Kidney tubule cell (primary cell): ENCODE data around the gene GBP2.
"Not testable (repeated sequence)": the region's sequence is repeated elsewhere in the genome, so short reads cannot be mapped to it uniquely, and the experiment has no call there.

Experiments used
- DNase-seq: peaks from one replicate; pipeline ENCODE4 v3.0.0-alpha.2; 2018; ENCODE audit warnings: low spot score

Gene GBP2, protein sequence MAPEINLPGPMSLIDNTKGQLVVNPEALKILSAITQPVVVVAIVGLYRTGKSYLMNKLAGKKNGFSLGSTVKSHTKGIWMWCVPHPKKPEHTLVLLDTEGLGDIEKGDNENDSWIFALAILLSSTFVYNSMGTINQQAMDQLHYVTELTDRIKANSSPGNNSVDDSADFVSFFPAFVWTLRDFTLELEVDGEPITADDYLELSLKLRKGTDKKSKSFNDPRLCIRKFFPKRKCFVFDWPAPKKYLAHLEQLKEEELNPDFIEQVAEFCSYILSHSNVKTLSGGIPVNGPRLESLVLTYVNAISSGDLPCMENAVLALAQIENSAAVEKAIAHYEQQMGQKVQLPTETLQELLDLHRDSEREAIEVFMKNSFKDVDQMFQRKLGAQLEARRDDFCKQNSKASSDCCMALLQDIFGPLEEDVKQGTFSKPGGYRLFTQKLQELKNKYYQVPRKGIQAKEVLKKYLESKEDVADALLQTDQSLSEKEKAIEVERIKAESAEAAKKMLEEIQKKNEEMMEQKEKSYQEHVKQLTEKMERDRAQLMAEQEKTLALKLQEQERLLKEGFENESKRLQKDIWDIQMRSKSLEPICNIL

DNA sequence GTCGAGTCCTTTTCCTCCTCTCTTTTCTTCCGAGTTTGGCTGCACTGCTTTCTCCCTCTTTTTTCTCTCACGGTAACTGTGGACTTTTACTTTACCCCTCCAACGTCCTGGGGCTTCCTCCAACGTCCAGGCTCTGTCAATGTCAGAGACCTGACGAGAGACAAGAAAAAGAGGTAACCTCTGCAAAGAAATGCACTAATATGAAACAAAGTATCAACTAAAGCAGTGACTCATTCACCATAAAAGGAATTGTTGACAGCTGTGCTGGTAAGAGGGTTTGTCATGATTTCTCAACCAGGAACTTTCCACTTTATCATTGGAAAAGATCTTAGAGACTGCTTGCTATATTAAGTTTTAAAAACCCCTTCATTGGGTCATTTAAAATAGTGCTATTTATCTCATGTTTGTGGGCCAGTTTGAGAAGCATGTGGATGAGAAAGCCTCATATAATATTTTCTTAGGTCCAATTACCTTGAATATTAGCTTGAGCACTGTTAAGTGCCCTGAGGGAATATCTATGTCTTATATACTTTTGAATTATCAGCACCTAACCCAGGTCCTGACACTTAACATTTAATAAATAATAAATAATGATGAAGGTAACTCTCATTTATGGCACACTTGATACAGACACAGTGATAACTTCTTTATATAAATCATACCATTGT, at the start of gene GBP2:
Gene GBP2 (minus strand): TSS at position 202 of the 668 bp plus-strand sequence. CDS start 4,148 bp downstream, outside the sequence.
- peak; percentile 73 for DNase-seq

DNA sequence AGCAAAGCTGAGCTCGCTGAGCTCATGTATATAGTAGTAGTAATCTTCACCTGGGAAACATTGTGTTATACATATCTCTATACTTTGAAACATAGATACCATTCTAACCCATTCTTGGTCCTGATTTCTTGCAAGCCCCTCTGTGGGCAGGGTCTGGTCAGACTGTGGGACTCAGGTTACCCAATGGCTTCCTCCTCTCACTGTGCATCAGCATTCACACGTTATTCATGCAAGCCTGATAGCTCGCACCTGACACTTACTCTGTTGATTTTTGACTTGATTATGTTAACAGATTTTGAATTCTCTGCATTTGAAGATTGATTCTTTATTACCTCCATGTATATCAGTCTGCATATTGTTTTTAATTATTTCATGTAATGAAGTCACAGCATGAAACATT, 48.6 kb upstream of the GBP2 start:
- DNase-seq = no peak

DNA sequence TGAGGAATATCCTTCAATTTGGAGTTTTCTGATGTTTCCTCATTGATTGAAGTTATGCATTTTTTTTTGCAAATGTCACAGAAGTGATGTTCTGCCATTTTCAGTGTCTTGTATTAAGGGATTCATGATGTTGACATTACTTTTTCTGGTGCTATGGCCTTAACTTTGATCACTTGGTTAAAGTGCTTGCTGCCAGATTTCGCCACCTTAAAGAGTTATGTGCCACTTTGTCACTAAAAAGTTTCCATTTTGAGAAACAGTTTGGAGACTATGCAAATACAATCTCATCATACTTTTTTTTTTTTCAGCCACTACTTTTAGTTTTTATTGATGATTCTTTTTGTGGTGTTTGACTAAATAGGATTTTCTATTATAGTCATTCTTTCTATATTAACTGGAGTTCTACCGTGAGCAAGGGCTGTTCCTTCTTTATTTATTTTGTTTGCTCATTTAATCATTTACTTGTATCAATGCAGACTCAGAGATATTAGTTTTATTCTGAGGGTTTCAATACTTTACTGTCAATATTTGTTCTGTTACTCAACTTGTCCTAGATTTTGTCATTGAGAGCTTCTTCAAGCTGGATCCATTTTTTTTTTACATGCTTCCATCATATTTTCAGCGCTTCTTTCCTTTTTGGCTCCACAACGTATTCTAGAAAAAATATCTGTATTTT, 46.7 kb upstream of the GBP2 start:
- DNase-seq = no peak

DNA sequence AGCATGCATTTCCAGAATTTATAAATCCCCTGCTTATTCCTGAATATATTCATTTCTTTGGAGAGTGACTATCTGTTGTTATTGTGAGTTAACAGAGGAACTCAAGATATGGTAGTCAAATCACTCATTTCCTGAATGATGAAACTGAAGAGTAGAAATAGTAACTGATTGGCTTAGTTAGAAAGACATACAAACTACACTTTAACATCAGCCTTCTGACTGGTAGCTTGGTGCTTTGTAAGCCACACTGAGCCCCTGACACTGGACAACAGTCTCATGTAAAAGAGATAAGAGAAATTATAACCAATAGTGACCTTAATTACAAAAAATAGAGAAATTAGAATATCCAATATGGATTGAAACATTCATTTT, 45.1 kb upstream of the GBP2 start:
- DNase-seq = no peak

DNA sequence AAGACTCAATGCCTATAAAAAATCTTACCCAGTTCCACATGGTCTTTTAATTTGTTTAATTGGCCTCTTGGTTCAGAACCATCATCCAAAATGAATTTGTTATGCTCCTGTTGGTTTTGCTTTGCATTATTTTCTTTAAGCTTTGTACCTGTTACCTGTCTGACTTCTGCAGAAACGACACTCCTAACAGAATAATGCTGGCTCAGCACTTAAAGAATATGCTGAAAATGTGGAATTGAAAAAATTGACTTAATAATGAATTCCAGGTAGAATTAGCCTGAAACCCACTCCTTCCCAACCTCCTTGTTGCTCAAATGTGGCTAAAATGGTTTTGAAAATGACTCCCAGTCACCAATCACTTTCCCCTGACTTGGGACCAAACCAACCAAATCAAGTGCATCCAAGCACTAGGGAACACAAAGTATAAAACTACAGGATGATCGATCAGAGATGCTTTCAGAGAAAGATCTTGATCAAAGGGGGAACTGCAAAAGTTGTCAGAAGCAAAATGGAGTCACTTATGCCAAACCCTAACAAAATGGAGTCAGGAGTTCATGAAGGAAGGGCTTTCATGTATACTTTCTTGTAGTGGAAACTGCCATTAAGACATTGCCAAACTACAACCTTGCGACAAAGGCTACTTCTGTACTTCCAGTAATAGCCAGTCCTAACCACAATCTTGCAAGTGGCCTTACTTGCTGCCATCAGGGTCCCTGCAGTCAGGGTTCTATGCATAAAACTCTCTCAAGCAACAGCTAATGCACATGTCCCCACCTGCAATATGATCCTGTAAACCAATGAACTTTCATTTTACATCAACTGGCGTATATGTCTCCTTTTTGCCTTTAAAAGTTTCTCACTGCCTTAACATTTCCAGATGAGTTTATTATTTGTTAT, 44.5 kb upstream of the GBP2 start:
- no peak for DNase-seq

DNA sequence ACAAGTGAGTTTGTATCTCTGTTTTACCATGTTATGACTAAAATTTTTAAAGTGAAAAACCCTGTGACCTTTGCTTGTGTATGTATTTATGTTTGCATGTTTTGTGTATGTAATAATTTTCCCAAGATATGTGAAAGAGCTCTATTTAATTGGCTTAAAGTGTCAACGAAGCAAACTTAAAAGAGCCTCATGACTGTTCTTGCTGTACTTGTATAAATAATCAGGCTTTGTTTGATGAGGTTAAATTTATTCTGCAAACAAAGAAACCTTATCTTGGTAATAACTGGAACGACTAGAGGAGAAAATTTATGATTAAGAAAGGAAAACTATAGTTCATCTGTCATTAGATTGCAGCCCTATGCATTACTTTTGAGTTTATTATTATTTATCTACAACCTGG, 43.3 kb upstream of the GBP2 start:
- no peak for DNase-seq

DNA sequence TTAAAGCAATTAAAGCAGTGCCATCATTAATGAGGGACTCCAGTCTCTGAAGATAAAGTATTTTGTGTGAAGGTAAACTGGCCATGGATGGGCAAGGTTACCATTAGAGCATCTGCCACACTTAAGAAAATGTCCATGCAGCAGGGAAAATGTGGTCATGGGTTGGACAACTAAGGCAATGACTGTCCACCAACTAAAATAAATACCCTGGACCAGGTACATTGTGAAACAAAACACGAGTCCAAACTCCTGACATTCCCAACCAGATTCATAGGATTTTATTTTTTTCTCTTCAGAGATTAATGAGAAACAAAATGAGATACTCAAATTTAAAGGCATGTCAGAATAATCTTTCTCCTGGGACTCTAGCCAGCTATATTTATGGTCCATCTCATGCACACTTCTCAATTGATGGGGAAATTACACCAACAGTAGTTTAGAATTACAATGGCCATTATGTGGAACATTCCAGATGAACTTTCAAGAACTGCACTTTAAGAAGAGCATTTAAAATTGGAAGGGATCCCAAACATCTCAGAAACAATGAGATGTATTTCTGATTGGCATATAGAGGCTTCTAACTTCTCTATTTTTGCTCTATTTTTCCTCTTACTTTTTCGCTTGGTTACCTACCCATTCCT, 41.8 kb upstream of the GBP2 start:
- DNase-seq = no peak

DNA sequence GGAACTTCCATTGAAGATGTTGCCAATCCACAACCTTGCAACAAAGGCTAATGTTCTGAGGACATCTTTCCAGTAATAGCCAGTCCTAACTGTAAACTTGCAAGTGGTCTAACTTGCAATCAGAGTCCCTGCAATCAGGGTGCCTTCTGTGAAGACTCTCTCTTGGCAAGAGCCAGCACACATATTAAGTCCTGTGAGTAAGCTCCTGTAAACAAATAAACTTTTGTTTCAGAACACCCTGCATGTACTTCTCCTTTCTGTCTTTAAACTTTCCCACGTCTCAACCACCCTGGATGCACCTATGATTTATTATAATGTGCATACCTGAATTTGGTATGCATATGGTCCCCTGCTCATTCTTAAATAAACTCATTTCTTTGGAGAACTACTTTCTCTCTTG, 40.8 kb upstream of the GBP2 start:
- no peak for DNase-seq

DNA sequence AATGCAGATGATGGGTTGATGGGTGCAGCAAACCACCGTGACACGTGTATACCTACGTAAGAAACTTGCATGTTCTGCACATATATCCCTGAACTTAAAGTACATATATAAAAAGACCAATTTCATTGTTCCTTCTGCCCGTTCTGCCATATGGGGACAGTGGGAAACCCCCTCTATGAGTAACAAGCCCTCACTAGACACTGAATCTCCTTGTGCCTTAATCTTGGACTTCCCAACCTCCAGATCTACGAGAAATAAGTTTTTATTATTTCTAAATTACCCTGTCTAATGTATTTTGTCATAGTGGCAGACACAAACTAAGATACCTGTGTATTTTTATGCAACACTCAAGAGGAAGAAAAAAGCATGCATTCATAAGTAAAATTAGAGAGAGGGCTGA, 39.9 kb upstream of the GBP2 start:
- DNase-seq = no peak

DNA sequence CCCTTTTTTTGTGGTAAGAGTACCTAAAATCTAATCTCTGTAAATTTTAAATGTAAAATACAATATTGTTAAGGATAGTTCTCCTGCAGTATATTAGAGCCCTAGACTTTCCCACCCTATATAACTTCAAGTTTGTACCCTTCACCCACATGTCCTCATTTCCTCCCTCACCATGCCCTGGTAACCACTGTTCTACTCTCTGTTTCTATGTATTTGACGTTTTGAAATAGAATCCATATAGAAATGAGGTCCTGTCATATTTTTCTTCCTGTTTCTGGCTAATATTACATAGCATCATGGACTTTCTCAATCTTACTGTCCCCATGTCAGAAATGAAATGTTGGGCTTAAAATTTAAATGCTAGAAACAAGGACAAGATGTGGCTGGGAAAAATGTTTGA, 25.1 kb upstream of the GBP2 start:
- no peak for DNase-seq

DNA sequence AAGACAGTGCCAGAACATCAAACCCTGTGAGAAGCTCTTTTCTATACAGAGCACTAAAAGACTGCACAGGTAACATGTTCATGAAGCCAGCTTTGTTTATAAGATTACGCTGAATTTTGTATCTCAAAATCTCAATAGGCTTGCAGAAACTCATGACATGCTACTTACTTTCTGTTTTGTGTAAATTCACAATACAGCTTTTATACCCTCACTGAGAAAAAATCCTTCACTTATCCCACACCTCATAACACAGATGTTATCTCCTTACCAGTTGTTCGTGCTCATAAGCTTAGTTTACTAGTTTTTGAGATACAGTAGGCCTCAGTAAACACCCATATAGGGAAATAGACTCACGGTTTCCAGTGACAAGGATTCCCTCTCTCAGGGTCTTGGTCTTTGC, 24.1 kb upstream of the GBP2 start:
- no peak for DNase-seq

DNA sequence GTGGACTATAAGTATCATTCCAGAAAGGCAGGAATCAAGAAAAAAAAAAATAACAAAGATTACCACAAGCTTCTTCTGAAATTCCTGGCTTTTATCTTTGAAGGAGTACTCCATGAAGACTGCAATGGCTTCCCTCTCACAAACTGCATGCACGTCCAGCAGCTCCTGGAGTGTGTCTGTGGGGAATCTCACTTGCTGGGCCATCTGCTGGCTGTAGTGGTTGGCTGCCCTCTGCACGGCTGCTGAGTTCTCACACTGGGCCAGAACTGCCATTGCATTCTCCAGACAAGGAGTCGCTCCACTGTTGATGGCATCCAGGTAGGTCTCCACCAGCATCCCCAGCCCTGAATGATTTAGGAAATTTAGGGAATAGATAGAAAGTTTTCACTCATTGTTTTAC, 23.3 kb upstream of the GBP2 start:
- DNase-seq = peak; percentile 26

DNA sequence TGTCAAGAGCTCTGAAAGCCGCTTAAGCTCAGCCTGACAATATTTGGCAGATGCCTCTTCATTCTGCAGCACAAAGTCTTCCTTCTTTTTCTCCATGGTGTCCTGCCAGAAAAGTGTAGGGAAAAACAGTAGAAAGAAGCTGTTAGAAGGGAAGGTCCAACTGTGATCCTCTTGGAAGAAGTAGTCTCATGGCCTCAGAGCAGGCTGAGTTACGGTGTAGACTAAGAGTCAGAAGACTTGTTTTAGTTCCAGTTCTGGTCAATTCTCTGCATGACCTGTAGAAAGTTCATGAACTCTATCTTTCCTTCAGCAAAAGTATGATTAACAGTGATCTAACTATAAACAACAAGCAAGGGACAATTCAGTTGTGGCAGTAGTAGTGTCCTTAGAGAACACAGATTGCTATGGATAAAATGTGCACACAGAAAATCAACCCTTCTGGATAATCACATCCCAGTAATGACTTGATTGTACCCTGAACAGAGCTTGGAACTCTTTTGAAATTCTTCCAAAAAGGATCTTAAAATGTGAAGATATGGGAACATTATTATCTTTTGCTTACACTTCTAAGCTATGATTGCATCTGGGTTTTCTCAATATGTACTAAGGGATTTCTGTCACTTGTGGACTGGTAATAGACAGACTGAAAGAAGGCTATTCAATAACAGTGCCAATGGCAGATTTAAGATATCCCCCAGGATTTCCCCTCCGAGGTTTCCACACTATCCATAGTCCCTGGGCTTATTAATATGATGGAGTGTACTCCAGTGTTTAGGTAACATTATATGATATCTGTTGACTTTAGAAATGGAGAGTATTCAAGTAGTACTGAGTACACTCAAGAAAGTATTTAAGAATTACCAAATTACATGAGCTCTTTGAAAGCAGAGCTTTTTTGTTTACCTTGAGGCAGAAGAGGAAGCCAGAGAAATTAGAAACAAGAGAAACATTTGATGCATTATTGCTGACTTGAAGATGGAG, 22.1 kb upstream of the GBP2 start:
- no peak for DNase-seq

DNA sequence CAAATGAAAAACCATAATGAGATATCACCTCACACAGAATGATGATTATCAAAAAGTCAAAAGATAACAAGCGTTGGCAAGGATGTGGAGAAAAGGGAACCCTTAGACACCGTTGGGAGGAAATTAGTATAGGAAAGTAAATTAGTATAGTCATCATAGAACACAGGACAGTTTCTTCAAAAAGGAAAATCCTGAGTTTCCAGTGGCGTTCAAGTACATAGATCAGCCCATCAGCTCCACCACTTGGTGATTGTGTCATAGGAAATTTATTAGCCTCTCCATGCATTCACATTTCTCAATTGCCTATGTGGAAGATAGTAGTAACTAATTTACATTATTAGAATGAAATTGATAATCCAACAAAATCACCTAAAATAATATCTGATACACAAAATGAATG, 20.8 kb upstream of the GBP2 start:
- no peak for DNase-seq

DNA sequence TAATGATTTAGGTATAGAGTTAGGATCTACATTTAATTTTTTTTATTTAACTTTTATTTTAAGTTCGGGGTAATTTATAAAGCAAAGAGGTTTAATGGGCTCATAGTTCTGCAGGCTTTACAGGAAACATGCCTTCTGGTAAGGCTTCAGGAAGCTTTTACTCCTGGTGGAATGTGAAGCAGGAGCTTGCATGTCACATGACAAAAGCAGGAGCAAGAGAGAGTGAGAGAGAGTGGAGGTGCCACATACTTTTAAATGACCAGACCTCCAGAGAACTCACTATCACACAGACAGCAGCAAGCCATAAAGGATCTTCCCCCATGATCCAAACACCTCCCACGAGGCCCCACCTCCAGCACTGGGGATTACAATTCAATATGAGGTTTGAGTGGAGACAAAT, 17.6 kb upstream of the GBP2 start:
- no peak for DNase-seq

DNA sequence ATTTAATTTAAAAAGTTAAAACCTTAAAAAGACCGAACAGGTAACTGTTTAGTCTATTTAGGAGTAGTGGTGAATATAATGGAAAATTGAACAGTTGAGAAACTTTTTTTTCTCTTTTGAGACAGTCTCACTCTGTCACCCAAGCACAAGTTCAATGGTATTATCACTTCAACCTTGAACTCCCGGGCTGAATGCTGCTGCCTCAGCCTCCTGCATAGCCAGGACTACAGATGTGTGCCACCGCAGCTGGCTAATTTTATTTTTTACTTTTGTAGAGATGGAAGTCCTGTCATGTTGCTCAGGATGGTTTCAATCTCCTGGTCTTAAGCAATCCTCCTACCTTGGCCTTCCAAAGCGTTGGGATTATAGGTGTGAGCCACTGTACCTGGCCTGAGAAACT, 16.2 kb upstream of the GBP2 start:
- no peak for DNase-seq

DNA sequence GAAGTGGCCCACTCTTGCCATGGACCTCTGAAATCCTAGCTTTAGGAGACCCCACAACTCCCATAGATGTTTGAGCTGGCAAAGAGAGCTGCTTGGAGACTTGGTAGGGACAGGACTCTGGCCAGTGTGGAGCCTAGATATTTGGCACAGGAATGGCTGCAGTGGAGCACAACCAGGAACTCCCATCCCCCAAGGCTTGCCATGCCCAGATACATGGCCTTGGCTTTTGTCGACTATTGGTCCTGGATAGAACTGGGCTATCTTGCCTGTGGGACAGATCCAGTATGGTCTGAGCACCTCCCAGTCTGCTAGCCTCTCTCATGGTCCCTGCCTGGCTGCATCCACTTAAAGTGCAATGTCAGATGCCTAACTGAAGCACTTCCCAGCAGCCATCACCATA, 7.8 kb upstream of the GBP2 start:
- DNase-seq = no peak

DNA sequence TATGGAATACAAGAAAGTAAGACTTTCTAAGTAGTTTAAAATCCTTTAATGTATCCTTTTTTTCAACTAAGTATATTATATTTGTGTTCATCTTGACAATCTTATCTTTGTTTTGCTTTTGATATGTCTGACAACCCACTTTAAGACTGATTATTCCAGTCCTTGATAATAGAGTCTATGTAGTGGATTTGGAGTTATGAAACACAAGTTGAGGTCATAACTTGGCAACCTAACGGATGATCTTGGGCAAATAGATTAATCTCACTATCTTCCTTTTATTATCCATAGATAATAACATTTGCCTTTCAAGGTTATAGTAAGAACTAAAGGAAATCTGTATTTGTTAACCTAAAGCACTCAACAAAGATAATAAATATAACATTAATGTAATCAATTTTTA, 4.8 kb upstream of the GBP2 start:
- no peak for DNase-seq

DNA sequence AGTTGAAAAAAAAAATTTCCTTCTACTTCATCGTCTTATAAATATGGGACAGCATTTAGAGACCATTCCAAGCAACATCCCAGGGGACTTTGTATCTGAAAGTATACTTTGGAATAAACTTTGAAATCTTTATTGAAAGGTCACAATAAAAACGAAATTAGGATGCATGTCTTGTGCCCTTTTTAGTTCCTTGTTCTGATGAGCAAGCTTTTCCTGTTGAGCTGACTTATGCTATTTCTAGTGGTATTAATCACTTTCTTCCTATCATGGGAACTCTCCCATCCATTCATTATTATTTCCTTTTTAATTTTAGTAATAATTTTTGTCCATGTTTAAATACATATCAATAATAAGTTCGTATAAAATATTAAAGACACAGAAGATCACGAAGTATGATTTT, 4.0 kb upstream of the GBP2 start:
- no peak for DNase-seq

DNA sequence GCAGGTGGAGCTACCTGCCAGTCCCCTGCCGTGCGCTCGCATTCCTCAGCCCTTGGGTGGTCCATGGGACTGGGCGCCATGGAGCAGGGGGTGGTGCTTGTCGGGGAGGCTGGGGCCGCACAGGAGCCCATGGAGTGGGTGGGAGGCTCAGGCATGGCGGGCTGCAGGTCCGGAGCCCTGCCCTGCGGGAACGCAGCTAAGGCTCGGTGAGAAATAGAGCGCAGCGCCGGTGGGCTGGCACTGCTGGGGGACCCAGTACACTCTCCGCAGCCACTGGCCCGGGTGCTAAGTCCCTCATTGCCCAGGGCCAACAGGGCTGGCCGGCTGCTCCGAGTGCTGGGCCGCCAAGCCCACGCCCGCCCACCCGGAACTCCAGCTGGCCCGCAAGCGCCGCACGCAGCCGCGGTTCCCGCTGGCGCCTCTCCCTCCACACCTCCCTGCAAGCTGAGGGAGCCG, 2.1 kb upstream of the GBP2 start:
- not testable (repeated sequence) for DNase-seq
